Neuronal stem cell (in vitro differentiated cells): ENCODE results near the gene MSANTD1.

Experiments used
- DNase-seq: peaks from one replicate; pipeline ENCODE4 v3.0.0-alpha.2; 2013; ENCODE audit warnings: low spot score
- H2AFZ ChIP-seq: one replicate; pipeline ENCODE4 v1.6.1; 2013; ENCODE audit warnings: mild to moderate bottlenecking, low read length, inconsistent platforms
- H2AK5ac ChIP-seq: 2 replicates; pipeline ENCODE4 v1.6.1; 2013; ENCODE audit warnings: low read depth, mild to moderate bottlenecking, inconsistent platforms, low read length, moderate library complexity, mixed read lengths
- H2BK120ac ChIP-seq: 2 replicates; pipeline ENCODE4 v1.6.1; 2013; ENCODE audit warnings: low read depth, mild to moderate bottlenecking, inconsistent platforms, low read length, moderate library complexity, mixed read lengths
- H2BK12ac ChIP-seq: one replicate; pipeline ENCODE4 v1.6.1; 2013; ENCODE audit warnings: low read length, inconsistent platforms
- H2BK15ac ChIP-seq: 2 replicates; pipeline ENCODE4 v1.6.1; 2013; ENCODE audit warnings: mild to moderate bottlenecking, low read length, inconsistent platforms, mixed read lengths
- H2BK5ac ChIP-seq: one replicate; pipeline ENCODE4 v1.6.1; 2013; ENCODE audit warnings: inconsistent platforms, mild to moderate bottlenecking, low read length, moderate library complexity
- H3K14ac ChIP-seq: one replicate; pipeline ENCODE4 v1.6.1; 2013; ENCODE audit warnings: low read length, inconsistent platforms
- H3K18ac ChIP-seq: 2 replicates; pipeline ENCODE4 v1.6.1; 2013; ENCODE audit warnings: low read length, inconsistent platforms
- H3K23ac ChIP-seq: 2 replicates; pipeline ENCODE4 v1.6.1; 2013; ENCODE audit warnings: low read depth, mild to moderate bottlenecking, mixed read lengths, low read length, inconsistent platforms; ENCODE audit not compliant: poor library complexity
- H3K27ac ChIP-seq: replicated peaks from 3 replicates; pipeline ENCODE4 v1.5.1; 2013; ENCODE audit warnings: low read length, inconsistent platforms
- H3K27me3 ChIP-seq, 3 experiments: 2 replicates each; pipeline ENCODE4 v1.6.1; 2013; ENCODE audit warnings: low read length in 3 of 3, mild to moderate bottlenecking in 2 of 3, inconsistent platforms in 1 of 3, low read depth in 1 of 3, mixed read lengths in 1 of 3, moderate library complexity in 1 of 3; ENCODE audit not compliant: control insufficient read depth in 3 of 3, insufficient read depth in 3 of 3
- H3K36me3 ChIP-seq, 2 donors: replicated peaks in 1 of 2; 2 replicates each; pipeline ENCODE4 v1.6.1; 2013; ENCODE audit warnings: low read length in 2 of 2; ENCODE audit not compliant: control insufficient read depth in 2 of 2, insufficient read depth in 2 of 2
- H3K4ac ChIP-seq: 2 replicates; pipeline ENCODE4 v1.6.1; 2013; ENCODE audit warnings: inconsistent platforms, mild to moderate bottlenecking, low read length, moderate library complexity
- H3K4me1 ChIP-seq, 2 donors: 1 replicate in 1 of 2; 2 replicates in 1 of 2; pipeline ENCODE4 v1.6.1; 2013; ENCODE audit warnings: low read length in 2 of 2, low read depth in 1 of 2; ENCODE audit not compliant: control insufficient read depth in 2 of 2, insufficient read depth in 1 of 2
- H3K4me2 ChIP-seq: one replicate; pipeline ENCODE4 v1.6.1; 2013; ENCODE audit warnings: mild to moderate bottlenecking, low read length, inconsistent platforms; ENCODE audit not compliant: insufficient read depth, poor library complexity, severe bottlenecking
- H3K4me3 ChIP-seq, 2 donors: 2 replicates each; pipeline ENCODE4 v1.5.1; 2013; ENCODE audit warnings: low read length in 2 of 2, mild to moderate bottlenecking in 2 of 2, inconsistent platforms in 1 of 2, moderate library complexity in 1 of 2
- H3K79me1 ChIP-seq: one replicate; pipeline ENCODE4 v1.6.1; 2013; ENCODE audit warnings: low read depth, mild to moderate bottlenecking, inconsistent platforms, low read length, moderate library complexity
- H3K9ac ChIP-seq: one replicate; pipeline ENCODE4 v1.6.1; 2013; ENCODE audit warnings: mild to moderate bottlenecking, low read depth, low read length, inconsistent platforms; ENCODE audit not compliant: poor library complexity
- H3K9me3 ChIP-seq, 2 donors: replicated peaks in 1 of 2; 2 replicates each; pipeline versions ENCODE3 to v1.6.1; 2013; ENCODE audit warnings: low read length in 2 of 2, mild to moderate bottlenecking in 2 of 2, inconsistent platforms in 1 of 2, low read depth in 1 of 2, mixed read lengths in 1 of 2, moderate library complexity in 1 of 2; ENCODE audit not compliant: control insufficient read depth in 2 of 2, insufficient read depth in 1 of 2
- H4K8ac ChIP-seq: one replicate; pipeline ENCODE4 v1.6.1; 2013; ENCODE audit warnings: low read depth, mild to moderate bottlenecking, inconsistent platforms, low read length, moderate library complexity
- H4K91ac ChIP-seq: one replicate; pipeline ENCODE4 v1.6.1; 2013; ENCODE audit warnings: low read length, low read depth, mild to moderate bottlenecking, inconsistent platforms; ENCODE audit not compliant: poor library complexity
- WGBS, 2 donors: extraction: QIAGEN DNeasy Blood & Tissue Kit; methylation state at CpG; one replicate each; pipeline ENCODE4 v1.1.7; 2013; ENCODE audit warnings: missing lambda C conversion rate in 2 of 2, mixed read lengths in 1 of 2; ENCODE audit not compliant: insufficient read length in 2 of 2, insufficient replicate concordance in 1 of 2; ENCODE audit errors: extremely low coverage in 2 of 2; 5-methylcytosine and 5-hydroxymethylcytosine counted together

MSANTD1 gene

DNA sequence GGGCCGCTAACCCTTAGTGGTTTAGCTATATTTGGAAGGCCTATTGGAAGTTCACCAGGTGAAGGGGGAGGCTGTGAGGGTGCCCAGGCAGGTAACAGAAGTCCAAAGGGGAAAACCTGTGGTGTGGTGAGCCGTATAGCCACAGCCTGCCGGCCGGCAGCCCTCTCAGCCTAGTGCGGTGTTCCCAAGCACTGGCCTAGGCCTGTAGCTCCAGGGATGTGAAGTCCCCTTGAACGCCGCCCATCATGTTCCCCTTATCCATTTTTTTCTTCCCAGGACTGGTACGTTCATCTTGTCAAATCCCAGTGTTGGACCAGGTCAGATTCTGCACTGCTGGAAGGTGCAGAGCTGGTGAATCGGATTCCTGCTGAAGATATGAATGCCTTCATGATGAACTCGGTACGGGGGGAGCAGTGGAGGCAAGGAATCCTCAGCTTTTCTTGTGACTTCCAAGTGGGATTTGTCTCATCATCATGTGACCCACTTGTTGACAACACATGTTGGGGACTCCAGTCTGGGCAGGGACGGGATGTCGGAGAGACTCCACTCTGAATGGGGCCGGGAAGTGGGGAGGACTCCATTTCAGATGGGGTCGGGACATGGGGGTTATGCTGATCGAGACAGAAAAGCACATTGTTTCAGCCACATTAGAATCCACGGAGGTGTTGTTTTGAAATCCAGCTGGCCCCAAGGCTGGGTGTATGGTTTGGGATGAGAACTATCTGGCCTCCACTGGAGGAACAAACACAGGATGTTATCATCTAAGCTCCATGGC is 39.2 kb upstream of the MSANTD1 start:
- Histone ChIP-seq H3K27ac (no peak overlapping the region), H3K18ac (no peak overlapping the region), H3K14ac (no peak overlapping the region), H3K4me3 (no peak overlapping the region), H2AK5ac (no peak overlapping the region), H2BK12ac (no peak overlapping the region), H2BK15ac (no peak overlapping the region), H4K8ac (no peak overlapping the region), H3K79me1 (peaks cover 2% of the 10 kb centered on the region), H3K4ac (no peak overlapping the region), H2BK120ac (no peak overlapping the region), H3K4me2 (no peak overlapping the region), H2BK5ac (no peak overlapping the region), H3K23ac (no peak overlapping the region), H2AFZ (no peak overlapping the region), H3K27me3 (no peaks in the 10 kb centered on the region), H4K91ac (no peak overlapping the region), H3K4me1 (peaks cover 5 to 10% of the 10 kb centered on the region in 2 donors), H3K36me3 (peaks cover 48 to 88% of the 10 kb centered on the region in 2 donors), H3K9ac (no peak overlapping the region), H3K9me3 (peaks cover 0 to 2% of the 10 kb centered on the region in 2 donors)
- no peak for DNase-seq
- WGBS, 2 donors: no CpG with 5 or more reads among the region's 17 CpGs

DNA sequence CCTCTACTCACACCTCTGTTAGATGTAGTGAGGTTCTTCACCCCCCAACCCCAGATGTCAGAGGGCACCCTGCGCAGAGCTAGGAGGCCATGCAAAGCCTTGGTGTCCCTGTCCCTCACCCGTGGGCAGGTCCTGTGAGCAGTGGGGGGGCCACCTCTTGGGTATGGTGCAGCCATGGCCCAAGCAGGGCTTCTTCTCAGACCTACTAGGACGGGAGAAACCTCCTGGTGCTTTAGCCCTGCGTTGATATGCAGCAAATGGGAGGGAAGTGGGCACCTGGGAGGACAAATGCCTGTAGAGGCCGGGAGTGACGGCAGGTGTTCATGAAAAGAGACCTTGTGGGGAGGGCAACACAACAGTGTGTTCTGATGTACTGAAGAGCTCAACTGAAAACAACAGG is 38.5 kb upstream of the MSANTD1 start:
- no peak overlapping the region for H3K4ac ChIP-seq
- no peak overlapping the region for H4K91ac ChIP-seq
- peaks cover 51 to 95% of the 10 kb centered on the region in 2 donors for H3K36me3 ChIP-seq
- no peak overlapping the region for H2BK5ac ChIP-seq
- H2AK5ac ChIP-seq: no peak overlapping the region
- H2AFZ ChIP-seq: no peak overlapping the region
- H4K8ac ChIP-seq: no peak overlapping the region
- H2BK120ac ChIP-seq: no peak overlapping the region
- H3K4me3 ChIP-seq: no peak overlapping the region
- no peak overlapping the region for H3K27ac ChIP-seq
- no peak overlapping the region for H3K23ac ChIP-seq
- H3K18ac ChIP-seq: no peak overlapping the region
- DNase-seq: no peak
- no peak overlapping the region for H3K14ac ChIP-seq
- no peak overlapping the region for H2BK15ac ChIP-seq
- H3K27me3 ChIP-seq: no peaks in the 10 kb centered on the region
- no peak overlapping the region for H3K9ac ChIP-seq
- peaks cover 5 to 10% of the 10 kb centered on the region in 2 donors for H3K4me1 ChIP-seq
- peaks cover 2% of the 10 kb centered on the region for H3K79me1 ChIP-seq
- H3K9me3 ChIP-seq: peaks cover 0 to 2% of the 10 kb centered on the region in 2 donors
- no CpG with 5 or more reads among the region's 6 CpGs for WGBS, 2 donors
- H3K4me2 ChIP-seq: no peak overlapping the region
- H2BK12ac ChIP-seq: no peak overlapping the region

DNA sequence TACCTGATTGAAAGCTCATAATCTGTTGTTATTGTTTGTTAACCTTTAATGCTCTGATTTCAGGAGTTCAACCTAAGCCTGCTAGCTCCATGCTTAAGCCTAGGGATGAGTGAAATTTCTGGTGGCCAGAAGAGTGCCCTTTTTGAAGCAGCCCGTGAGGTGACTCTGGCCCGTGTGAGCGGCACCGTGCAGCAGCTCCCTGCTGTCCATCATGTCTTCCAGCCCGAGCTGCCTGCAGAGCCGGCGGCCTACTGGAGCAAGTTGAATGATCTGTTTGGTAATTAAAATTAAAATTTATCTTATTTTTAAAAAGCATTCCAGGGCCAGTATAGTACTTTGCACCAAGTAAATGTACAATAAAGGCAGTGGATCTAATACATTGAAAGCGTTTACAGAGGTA is 37.1 kb upstream of the MSANTD1 start:
- H2BK12ac ChIP-seq: no peak overlapping the region

DNA sequence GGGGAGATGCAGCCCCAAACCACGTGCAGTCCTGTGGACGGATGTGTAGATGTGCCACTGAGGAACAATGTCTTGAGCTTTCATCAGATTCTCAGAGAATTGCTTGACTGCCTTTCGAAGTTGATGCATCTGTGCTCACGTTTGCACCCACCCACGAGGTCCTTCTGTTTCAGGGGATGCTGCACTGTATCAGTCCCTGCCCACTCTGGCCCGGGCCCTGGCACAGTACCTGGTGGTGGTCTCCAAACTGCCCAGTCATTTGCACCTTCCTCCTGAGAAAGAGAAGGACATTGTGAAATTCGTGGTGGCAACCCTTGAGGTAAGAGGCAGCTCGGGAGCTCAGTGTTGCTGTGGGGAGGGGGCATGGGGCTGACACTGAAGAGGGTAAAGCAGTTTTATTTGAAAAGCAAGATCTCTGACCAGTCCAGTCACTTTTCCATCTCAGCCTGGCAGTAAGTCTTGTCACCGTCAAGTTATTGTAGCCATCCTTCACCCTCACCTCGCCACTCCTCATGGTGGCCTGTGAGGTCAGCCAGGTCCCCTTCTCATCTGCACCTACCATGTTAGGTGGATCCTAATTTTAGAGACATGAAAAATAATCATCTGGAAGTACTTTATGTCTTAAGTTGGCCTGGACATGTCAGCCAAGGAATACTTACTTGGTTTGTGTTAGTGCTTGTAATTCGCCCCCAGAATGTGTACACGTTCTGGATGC is 36.4 kb upstream of the MSANTD1 start:
- peaks cover 0 to 2% of the 10 kb centered on the region in 2 donors for H3K9me3 ChIP-seq
- H3K4me2 ChIP-seq: no peak overlapping the region
- no peaks in the 10 kb centered on the region for H3K27me3 ChIP-seq
- no peaks in the 10 kb centered on the region for H3K4me1 ChIP-seq
- no peak overlapping the region for H3K27ac ChIP-seq
- H3K36me3 ChIP-seq: peaks cover 56 to 97% of the 10 kb centered on the region in 2 donors
- no peak overlapping the region for H3K4ac ChIP-seq
- H4K8ac ChIP-seq: no peak overlapping the region
- H2BK120ac ChIP-seq: no peak overlapping the region
- no peak overlapping the region for H3K14ac ChIP-seq
- no peak overlapping the region for H2BK15ac ChIP-seq
- no peak for DNase-seq
- H3K23ac ChIP-seq: peak overlapping the region; percentile 17
- H3K18ac ChIP-seq: no peak overlapping the region
- H3K79me1 ChIP-seq: peaks cover 2% of the 10 kb centered on the region
- no peak overlapping the region for H2AFZ ChIP-seq
- no peak overlapping the region for H2AK5ac ChIP-seq
- no CpG with 5 or more reads among the region's 12 CpGs for WGBS, 2 donors
- no peak overlapping the region for H3K9ac ChIP-seq
- no peak overlapping the region for H2BK5ac ChIP-seq
- peak overlapping the region in 1 of 2 donors; percentile 23 for H3K4me3 ChIP-seq
- no peak overlapping the region for H4K91ac ChIP-seq
- no peak overlapping the region for H2BK12ac ChIP-seq

More for the DNA sequence above, 37.1 kb upstream of the MSANTD1 start:
- no CpG with 5 or more reads among the region's 8 CpGs for WGBS, 2 donors
- Histone ChIP-seq H3K4ac (no peak overlapping the region), H3K79me1 (peaks cover 2% of the 10 kb centered on the region), H3K9ac (no peak overlapping the region), H2BK5ac (no peak overlapping the region), H3K27ac (no peak overlapping the region), H3K4me3 (no peak overlapping the region), H3K27me3 (no peaks in the 10 kb centered on the region), H3K9me3 (peaks cover 0 to 2% of the 10 kb centered on the region in 2 donors), H2AFZ (no peak overlapping the region), H3K4me1 (no peaks in the 10 kb centered on the region), H3K14ac (no peak overlapping the region), H4K8ac (no peak overlapping the region), H2BK15ac (no peak overlapping the region), H3K18ac (no peak overlapping the region), H3K23ac (no peak overlapping the region), H4K91ac (no peak overlapping the region), H3K36me3 (peaks cover 55 to 97% of the 10 kb centered on the region in 2 donors), H2BK120ac (no peak overlapping the region), H3K4me2 (no peak overlapping the region), H2AK5ac (no peak overlapping the region)
- DNase-seq: no peak
